Fibroblast of skin of right quadriceps (primary cell): Measurements from ENCODE around the gene RNGTT.

ENCODE experiments used
- DNase-seq: peaks from one replicate; pipeline ENCODE4 v3.0.0-alpha.2; 2013

The RNGTT gene

GRCh38 chr6:88708197-88708744, 255.1 kb downstream of the RNGTT start:
- no peak for DNase-seq

- DNase-seq, result no peak
Measured at GRCh38 chr6:88705601-88706000, 257.8 kb downstream of the RNGTT start.

GRCh38 chr6:88704980-88705379, 258.4 kb downstream of the RNGTT start:
- no peak for DNase-seq

GRCh38 chr6:88702956-88703556, 260.4 kb downstream of the RNGTT start:
- peak; percentile 27 for DNase-seq

- no peak for DNase-seq
Measured at GRCh38 chr6:88698661-88699060, 264.8 kb downstream of the RNGTT start.

GRCh38 chr6:88695937-88696336, 267.5 kb downstream of the RNGTT start:
- no peak for DNase-seq

GRCh38 chr6:88683734-88684133, 279.7 kb downstream of the RNGTT start:
- no peak for DNase-seq

- DNase-seq, result no peak
Measured at GRCh38 chr6:88680654-88681053, 282.8 kb downstream of the RNGTT start.

GRCh38 chr6:88679841-88680240, 283.6 kb downstream of the RNGTT start:
- DNase-seq, result no peak

GRCh38 chr6:88677356-88677755, 286.1 kb downstream of the RNGTT start:
- DNase-seq, result no peak

GRCh38 chr6:88671624-88672023, 291.8 kb downstream of the RNGTT start:
- no peak for DNase-seq

- peak; percentile 1 for DNase-seq
Measured at GRCh38 chr6:88670369-88670768, 293.0 kb downstream of the RNGTT start.

GRCh38 chr6:88669475-88669874, 293.9 kb downstream of the RNGTT start:
- no peak for DNase-seq

GRCh38 chr6:88666901-88667300, 296.5 kb downstream of the RNGTT start:
- DNase-seq, result no peak

- no peak for DNase-seq
Measured at GRCh38 chr6:88665131-88665530, 298.3 kb downstream of the RNGTT start.

GRCh38 chr6:88663801-88664200, 299.6 kb downstream of the RNGTT start:
- no peak for DNase-seq

GRCh38 chr6:88662653-88663174, 300.7 kb downstream of the RNGTT start:
- DNase-seq, result no peak

- no peak for DNase-seq
Measured at GRCh38 chr6:88662163-88662580, 301.2 kb downstream of the RNGTT start.

GRCh38 chr6:88661136-88661535, 302.3 kb downstream of the RNGTT start:
- DNase-seq, result no peak

- no peak for DNase-seq
Measured at GRCh38 chr6:88655586-88655985, 307.8 kb downstream of the RNGTT start.

GRCh38 chr6:88653936-88654335, 309.5 kb downstream of the RNGTT start:
- DNase-seq, result no peak

- DNase-seq, result no peak
Measured at GRCh38 chr6:88651400-88651799, 312.0 kb downstream of the RNGTT start.

- no peak for DNase-seq
Measured at GRCh38 chr6:88650979-88651378, 312.4 kb downstream of the RNGTT start.

GRCh38 chr6:88650029-88650619, 313.3 kb downstream of the RNGTT start:
- DNase-seq, result peak; percentile 83
